HG02852 (cell line): Measurements from ENCODE around the gene HGFAC.

Experiments used
- ATAC-seq: cut with Tn5 transposase; IDR thresholded peaks from one replicate; pipeline ENCODE4 v1.9.1; 2021; ENCODE audit warnings: mild to moderate bottlenecking, moderate library complexity; ENCODE audit not compliant: unreplicated experiment

Gene HGFAC

DNA sequence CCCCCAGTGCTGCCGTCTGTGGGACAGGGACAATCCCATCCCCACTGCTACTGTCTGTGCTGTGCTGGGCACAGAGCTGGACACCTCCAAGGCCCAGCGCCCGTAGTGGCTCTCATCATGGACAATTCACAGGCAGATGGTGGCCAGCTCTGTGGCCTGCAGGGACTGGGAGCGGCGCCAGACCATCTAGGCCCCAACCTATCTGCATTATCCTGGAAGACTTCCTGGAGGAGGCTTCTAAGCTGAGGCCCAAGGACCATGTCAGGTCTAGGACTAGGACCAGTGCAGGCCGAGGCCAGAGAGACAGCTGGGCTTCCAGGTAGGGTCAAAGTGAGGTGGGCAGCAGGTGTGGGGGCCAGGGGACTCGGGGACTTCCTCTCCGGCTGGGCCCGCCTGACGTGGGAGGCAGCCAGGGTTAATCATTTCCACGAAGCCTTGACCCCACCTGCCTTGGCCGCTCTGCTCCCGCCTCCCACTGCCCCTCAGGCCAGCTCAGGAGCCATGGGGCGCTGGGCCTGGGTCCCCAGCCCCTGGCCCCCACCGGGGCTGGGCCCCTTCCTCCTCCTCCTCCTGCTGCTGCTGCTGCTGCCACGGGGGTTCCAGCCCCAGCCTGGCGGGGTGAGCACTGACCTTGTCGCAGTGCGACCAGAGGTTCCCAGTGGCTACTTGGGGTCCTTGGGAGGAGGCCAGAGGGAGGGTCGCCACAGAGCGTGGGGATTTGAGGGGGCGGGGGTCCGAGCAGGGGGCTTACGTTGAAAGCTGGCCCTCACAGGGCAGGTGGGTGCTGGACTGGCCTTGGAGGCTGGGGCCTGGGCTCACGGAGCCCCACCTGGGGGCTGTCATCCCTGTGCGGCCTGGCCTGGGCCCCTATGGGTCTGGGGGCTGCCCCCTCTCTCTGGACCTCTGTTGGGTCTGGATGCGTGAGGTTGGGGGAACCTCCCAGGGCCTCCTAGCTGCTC lies at the start of gene HGFAC:
Gene HGFAC, plus strand, starts transcription at position 468 of the 959 bp plus-strand sequence. Its CDS starts 34 bp downstream, at position 502.
- ATAC-seq: no peak

- ATAC-seq: no peak
Observed at GRCh38 chr4:3392321-3392720, 49.4 kb upstream of the HGFAC start.

GRCh38 chr4:3393171-3393570 lies 48.6 kb upstream of the HGFAC start:
- ATAC-seq: no peak

DNA sequence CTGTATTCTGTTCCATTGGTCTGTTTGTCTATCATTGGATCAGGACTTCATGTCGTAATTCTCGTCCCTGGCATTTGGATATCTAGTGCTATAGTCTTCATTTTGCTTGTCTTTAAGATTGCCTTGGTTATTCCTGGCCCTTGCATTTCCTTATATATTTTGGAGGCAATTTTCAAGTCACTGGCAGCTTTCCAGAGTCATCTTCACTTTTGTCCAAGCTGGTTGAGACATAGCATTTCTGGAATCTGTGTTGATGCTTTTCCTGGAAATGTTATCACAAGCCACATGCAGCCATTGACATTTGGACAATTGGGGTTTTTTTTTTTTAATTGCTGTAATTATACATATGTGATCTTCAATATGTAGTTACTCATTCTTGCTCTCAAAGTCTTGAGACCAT lies 45.2 kb upstream of the HGFAC start:
- no peak for ATAC-seq

DNA sequence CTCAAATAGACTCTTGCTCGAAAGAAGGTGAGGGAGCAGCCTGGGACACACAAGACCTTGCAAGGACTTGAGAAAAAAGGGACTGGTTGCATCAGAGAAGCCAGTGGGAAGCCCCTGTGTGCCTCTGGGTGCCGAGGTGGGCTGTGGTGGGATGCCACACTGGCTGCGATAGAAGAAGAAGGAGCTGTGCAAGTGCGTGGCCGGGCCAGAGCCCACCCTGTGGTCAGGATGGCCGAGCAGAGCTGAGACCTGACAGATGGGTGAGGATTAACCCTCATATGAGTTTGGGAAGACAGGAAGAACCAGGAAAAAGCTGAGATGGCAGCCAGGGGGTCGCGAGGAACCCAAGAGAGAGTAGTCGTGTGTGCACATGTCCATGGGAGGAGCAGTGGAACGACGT lies 44.6 kb upstream of the HGFAC start:
- ATAC-seq: no peak

DNA sequence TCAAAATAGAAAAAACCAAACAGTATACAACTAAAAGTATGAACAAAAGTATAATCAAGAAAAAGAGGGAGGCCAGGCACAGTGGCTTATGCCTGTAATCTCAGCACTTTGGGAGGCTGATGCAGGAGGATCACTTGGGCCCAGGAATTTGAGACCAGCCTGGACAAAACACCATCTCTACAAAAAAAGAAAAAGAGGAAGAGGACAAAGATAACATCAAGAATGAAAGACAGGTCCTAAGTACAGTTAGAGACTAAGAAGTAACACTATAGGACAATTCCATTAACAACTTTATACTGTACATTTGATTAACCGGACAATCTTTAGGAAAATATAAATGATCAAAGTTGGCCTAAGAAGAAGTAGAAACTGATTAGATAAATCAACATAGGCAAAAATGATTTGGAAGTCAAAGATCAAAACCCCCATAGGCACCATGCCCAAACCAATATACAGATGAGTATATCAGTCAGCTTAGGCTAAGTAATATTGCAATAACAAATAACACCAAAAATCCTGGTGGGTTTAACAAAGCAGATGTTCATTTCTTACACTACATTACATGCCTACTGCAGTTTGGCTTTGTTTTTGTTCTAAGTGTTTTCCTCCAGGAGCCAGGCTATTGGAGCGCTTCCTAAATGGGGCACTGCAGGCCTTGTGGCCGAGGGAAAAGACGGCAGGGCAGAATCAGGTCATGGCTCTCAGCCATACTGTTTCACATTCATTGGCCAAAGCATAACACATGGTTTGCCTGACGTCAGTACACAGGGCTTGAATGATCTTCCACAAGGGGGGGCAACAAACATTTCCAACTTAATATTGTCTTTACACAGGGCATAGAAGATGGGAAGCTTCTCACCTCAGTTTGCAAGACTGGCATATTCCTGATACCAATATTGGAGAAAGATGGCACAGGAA lies 42.2 kb upstream of the HGFAC start:
- ATAC-seq: no peak

GRCh38 chr4:3401436-3402171 lies 40.2 kb upstream of the HGFAC start:
- no peak for ATAC-seq

- no peak for ATAC-seq
Observed at GRCh38 chr4:3402491-3403347, 39.0 kb upstream of the HGFAC start.

DNA sequence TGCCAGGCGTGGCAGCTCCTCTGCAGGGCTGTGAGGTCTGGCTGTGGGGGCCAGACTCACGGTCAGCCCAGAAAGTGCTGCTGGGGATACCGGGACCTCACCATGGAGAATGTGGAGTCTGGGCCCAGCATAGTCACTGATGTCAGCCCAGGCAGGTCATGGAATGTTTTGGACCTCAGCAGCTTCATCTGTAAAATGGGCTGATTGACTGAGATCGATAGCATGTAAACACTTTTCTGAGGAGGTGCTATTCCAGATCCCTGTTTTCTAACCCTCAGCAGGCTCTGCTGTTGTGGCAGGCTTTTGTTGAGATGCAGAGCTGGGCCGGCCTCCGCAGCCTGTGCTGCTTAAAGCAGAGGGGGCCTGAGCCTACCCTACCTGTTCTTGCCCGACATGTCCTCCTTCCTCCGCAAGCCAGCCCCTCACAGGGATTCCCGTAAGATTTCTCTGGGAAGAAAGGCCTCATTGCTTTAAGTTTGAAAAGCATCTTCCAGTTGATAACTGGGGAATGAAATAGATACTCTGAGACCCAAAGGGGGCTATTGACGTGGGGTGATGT lies 38.3 kb upstream of the HGFAC start:
- no peak for ATAC-seq

- no peak for ATAC-seq
Observed at GRCh38 chr4:3404546-3404945, 37.2 kb upstream of the HGFAC start.

GRCh38 chr4:3405176-3405575 lies 36.6 kb upstream of the HGFAC start:
- ATAC-seq: no peak

GRCh38 chr4:3406021-3406420 lies 35.7 kb upstream of the HGFAC start:
- no peak for ATAC-seq

DNA sequence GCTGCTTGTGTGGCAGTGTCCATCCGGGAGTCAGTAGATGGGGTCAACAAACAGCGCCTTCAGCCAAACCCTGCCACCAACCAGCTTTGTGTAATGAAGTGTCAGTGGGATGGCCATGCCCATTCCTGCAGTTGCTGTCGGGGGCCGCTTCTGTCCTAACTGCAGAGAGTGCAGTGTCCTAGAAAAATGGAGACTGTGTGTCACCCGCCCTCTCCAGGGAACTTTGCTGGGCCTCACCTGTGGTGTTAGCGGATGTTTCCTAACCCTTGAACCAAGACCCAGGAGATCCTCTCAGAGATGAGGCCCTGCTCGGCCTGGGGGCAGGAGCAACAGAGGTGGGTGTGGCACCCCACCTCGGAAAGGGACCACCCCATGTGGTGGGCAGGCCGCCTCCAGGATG lies 35.3 kb upstream of the HGFAC start:
- ATAC-seq: no peak

- no peak for ATAC-seq
Observed at GRCh38 chr4:3407171-3407771, 34.5 kb upstream of the HGFAC start.

- ATAC-seq: no peak
Observed at GRCh38 chr4:3407930-3408792, 33.6 kb upstream of the HGFAC start.

GRCh38 chr4:3408793-3409330 lies 32.9 kb upstream of the HGFAC start:
- no peak for ATAC-seq

- no peak for ATAC-seq
Observed at GRCh38 chr4:3409571-3410091, 32.1 kb upstream of the HGFAC start.
